Measurements from ENCODE around the gene ZFP91. TPM values are rescaled to one million over a fixed set of nuclear protein-coding genes. Genes with fewer than 3 reads are reported as not detected.
A peak's percentile ranks its signal among the peaks of the same experiment; 100 is the strongest.
"Not testable (repeated sequence)": the region's sequence is repeated elsewhere in the genome, so short reads cannot be mapped to it uniquely, and the experiment has no call there.

The ZFP91 gene
- total and polyA plus RNA-seq, 7 donors = 27.8 to 94.1 (median 68.4) TPM

DNA sequence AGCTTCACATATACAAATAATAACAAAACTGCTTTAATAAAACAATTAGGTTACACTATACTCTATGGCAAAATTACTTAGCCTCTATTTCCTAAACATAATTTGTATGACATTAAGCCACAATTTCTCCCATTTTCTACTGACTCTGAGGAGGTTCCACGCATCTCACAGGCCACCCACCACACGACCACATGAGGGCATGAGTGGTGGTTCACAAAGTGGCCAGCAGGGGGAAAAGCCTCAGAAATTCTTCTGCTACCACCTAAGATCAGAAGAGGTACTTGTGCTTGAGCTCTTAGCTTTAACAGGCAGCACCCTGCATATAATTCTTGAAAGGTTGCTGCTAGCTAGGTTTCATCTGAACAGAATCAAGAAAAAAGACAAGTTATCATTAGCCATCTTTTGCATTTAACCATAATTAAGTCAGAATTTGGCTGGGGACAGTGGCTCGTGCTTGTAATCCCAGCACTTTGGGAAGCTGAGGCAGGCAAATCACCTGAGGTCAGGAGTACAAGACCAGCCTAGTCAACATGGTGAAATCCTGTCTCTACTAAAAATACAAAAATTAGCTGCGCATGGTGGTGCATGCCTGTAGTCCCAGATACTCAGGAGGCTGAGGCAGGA is 10.9 kb upstream of the ZFP91 start:
- Histone ChIP-seq H3K27me3 (ENCODE audit: insufficient read depth in 3 of 3, low read length in 2 of 3) (no peaks in the 10 kb centered on the region), H3K9me3 (no peaks in the 10 kb centered on the region), H3K4me1 (peaks cover 3% of the 10 kb centered on the region), H3K4me3 (no peak overlapping the region), H3K27ac (no peak overlapping the region), H3K36me3 (ENCODE audit: insufficient read depth in 1 of 2, low read depth in 1 of 2) (peaks cover 0 to 56% of the 10 kb centered on the region in 2 donors)
- DNase-seq (peak; percentile 40 to 63), ATAC-seq (peak in 3 of 4 donors; percentile 65 to 74 (median 68))
- intact Hi-C loops (cut with DNase I) = no loop called here
- TF ChIP-seq, protein P1, sequence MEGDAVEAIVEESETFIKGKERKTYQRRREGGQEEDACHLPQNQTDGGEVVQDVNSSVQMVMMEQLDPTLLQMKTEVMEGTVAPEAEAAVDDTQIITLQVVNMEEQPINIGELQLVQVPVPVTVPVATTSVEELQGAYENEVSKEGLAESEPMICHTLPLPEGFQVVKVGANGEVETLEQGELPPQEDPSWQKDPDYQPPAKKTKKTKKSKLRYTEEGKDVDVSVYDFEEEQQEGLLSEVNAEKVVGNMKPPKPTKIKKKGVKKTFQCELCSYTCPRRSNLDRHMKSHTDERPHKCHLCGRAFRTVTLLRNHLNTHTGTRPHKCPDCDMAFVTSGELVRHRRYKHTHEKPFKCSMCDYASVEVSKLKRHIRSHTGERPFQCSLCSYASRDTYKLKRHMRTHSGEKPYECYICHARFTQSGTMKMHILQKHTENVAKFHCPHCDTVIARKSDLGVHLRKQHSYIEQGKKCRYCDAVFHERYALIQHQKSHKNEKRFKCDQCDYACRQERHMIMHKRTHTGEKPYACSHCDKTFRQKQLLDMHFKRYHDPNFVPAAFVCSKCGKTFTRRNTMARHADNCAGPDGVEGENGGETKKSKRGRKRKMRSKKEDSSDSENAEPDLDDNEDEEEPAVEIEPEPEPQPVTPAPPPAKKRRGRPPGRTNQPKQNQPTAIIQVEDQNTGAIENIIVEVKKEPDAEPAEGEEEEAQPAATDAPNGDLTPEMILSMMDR (IDR thresholded peaks at IDR 0.05) = peak; percentile 68
- WGBS, 3 donors = 59 to 63% (median 60%) methylated on average over 4 of the region's 4 CpGs

DNA sequence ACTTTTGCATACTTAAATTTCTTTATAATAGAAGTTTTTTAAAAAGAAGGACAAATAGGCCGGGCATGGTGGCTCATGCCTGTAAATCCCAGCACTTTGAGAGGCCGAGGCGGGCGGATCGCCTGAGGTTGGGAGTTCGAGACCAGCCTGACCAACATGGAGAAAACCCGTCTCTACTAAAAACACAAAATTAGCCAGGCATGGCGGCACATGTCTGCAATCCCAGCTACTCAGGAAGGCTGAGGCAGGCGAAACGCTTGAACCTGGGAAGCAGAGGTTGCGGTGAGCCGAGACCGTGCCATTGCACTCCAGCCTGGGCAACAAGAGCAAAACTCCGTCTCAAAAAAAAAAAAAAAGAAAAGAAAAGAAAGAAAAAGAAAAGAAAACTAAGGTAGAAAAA is 6.0 kb upstream of the ZFP91 start:
- peaks cover 46% of the 10 kb centered on the region for H3K4me1 ChIP-seq
- WGBS, 3 donors = 90 to 97% (median 96%) methylated on average over 14 of the region's 14 CpGs
- not testable (repeated sequence) for DNase-seq; ATAC-seq; H3K9me3 ChIP-seq; H3K4me3 ChIP-seq; H3K27me3 ChIP-seq (ENCODE audit: insufficient read depth in 3 of 3, low read length in 2 of 3)
- peaks cover 0 to 22% of the 10 kb centered on the region in 2 donors for H3K36me3 ChIP-seq (ENCODE audit: insufficient read depth in 1 of 2, low read depth in 1 of 2)
- peak overlapping the region; percentile 100 for H3K27ac ChIP-seq
- intact Hi-C loops (cut with DNase I) = loop anchor here in 1 of 2 donors (5.0 kb wide), 1 partner anchor 104 kb away; no protein-coding TSS in a partner anchor

DNA sequence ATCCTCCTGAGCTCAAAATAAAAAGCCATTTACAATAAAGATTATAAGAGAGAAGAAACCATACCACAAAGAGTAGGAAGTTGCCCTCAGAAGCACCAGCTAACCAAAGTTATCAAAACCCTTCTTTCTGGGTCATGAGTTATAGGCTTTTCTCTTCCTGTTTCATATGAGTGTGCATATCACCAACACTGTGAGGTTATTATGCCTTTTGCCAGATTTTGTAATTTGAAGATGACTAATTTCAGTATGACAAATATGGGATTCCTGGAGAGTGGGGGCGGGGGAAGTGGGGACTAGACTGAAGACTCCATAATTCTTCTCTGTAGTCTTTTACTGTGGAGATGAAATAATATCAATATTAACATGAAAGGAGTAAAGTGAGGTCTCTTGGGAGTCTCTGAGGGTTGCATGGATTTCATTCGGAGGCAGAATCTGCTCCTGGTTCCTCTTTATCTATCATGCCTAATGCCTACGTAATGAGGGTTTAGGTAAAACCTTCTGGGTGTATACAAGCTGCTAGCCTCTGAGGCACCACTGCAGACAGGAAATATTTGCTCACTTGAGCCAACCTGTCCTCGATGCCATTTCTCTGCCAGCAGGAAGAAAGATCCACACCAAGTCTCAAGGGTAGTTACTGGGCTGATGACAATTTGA is 5.3 kb upstream of the ZFP91 start:
- Histone ChIP-seq H3K27ac (peak overlapping the region; percentile 100), H3K27me3 (ENCODE audit: insufficient read depth in 3 of 3, low read length in 2 of 3) (no peaks in the 10 kb centered on the region), H3K4me3 (peak overlapping the region; percentile 9), H3K9me3 (no peaks in the 10 kb centered on the region), H3K4me1 (peaks cover 46% of the 10 kb centered on the region), H3K36me3 (ENCODE audit: insufficient read depth in 1 of 2, low read depth in 1 of 2) (peaks cover 0 to 18% of the 10 kb centered on the region in 2 donors)
- WGBS, 3 donors = 29 to 58% (median 37%) methylated on average over 4 of the region's 4 CpGs
- TF ChIP-seq, protein P1 (IDR thresholded peaks at IDR 0.05) = no peak
- no peak for ATAC-seq
- intact Hi-C loops (cut with DNase I) = loop anchor here in 1 of 2 donors (5.0 kb wide), 1 partner anchor 104 kb away; no protein-coding TSS in a partner anchor
- DNase-seq = peak; percentile 67

DNA sequence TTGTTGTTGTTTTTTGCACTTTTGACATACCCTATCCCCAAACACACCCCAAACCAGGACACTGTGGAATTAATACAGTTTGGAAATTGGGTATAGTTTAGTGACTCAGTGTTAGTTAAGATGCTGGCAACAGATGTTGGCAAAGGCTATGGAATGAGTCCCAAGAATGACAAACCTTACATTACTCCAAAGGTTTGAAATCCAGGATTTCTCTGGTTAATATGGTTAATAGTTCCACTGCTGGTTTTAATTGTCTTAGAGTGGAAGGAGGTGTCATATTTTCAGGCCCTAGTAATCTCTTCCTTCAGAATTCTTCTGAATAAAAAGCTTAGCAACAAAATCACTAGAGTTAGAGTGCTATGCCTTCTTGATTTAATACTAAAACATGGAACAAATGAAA is 4.0 kb upstream of the ZFP91 start:
- Histone ChIP-seq H3K27ac (peak overlapping the region; percentile 100), H3K27me3 (ENCODE audit: insufficient read depth in 3 of 3, low read length in 2 of 3) (no peaks in the 10 kb centered on the region), H3K4me3 (peak overlapping the region; percentile 28), H3K36me3 (ENCODE audit: insufficient read depth in 1 of 2, low read depth in 1 of 2) (peaks cover 0 to 5% of the 10 kb centered on the region in 2 donors), H3K9me3 (no peaks in the 10 kb centered on the region), H3K4me1 (peaks cover 46% of the 10 kb centered on the region)
- DNase-seq (no peak), ATAC-seq (no peak)
- intact Hi-C loops (cut with DNase I) = loop anchor here (5.0 kb wide), 2 partner anchors 52 to 102 kb away; no protein-coding TSS in a partner anchor
- TF ChIP-seq, protein P1 (IDR thresholded peaks at IDR 0.05) = no peak

DNA sequence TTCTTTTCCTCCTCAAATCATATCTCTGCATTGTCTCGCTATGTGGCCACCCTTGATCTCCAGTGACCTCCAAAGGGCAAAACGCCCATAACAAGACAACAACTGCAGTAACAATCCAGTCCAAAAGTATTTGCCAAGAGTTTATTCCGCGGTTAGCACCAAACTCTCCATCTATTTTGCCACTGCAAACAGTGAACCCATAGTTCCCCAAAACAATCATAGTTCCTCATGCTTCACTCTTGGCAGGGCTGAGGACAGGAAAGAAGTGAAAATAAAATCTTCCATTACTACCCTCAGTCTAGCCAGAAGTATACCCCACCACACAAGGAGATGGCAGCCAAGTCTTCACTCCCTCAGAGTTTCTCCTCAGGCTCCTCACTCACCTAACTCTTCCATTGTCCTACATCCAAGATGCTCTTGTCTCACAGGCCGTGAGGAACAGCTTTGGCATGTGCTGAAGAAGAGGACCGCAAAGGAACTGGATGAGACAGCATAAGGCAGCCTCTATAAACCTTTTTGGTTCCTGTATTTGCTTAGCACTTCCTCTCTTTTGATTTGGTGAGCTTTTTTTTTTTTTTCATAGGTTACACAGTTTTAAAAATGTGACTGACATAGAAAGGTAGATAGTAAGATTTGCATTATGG is 3.4 kb upstream of the ZFP91 start, which contains the start of gene LPXN:
TSS of gene LPXN (minus strand) at position 480 of the 644 bp plus-strand sequence. CDS start at position 396, 84 bp downstream.
- Histone ChIP-seq H3K9me3 (no peaks in the 10 kb centered on the region), H3K27ac (peak within 1 kb of the TSS; percentile 100), H3K36me3 (ENCODE audit: insufficient read depth in 1 of 2, low read depth in 1 of 2) (no peaks in the 10 kb centered on the region), H3K4me3 (peak within 1 kb of the TSS; percentile 92), H3K27me3 (ENCODE audit: insufficient read depth in 3 of 3, low read length in 2 of 3) (no peaks in the 10 kb centered on the region), H3K4me1 (peaks cover 48% of the 10 kb centered on the region)
- intact Hi-C loops (cut with DNase I) = loop anchor here (2.0 to 5.0 kb wide), 2 partner anchors 52 to 99 kb away; no protein-coding TSS in a partner anchor
- TF ChIP-seq, protein P1 (IDR thresholded peaks at IDR 0.05) = no peak
- DNase-seq = no peak
- ATAC-seq = no peak
- 26 to 44% (median 26%) methylated on average over 6 of the region's 6 CpGs for WGBS, 3 donors

Data from psoas muscle (tissue), 8 donors.